ENCODE measurements around the gene PPFIA4.

PPFIA4 gene

GRCh38 chr1:203113308-203113707 lies 87.0 kb downstream of the PPFIA4 start:
- DNase-seq (ENCODE audit: low spot score) = no peak
- TF ChIP-seq CTCF (IDR thresholded peaks at IDR 0.05; ENCODE audit: borderline replicate concordance, control extremely low read depth, extremely low read depth, insufficient read depth, missing control alignments) = no peak
- in situ Hi-C loops (cut with MboI; ENCODE audit: low sequenced_read_pairs, unreplicated experiment) = no loop called here

GRCh38 chr1:203114202-203114601 lies 87.9 kb downstream of the PPFIA4 start:
- in situ Hi-C loops (cut with MboI; ENCODE audit: low sequenced_read_pairs, unreplicated experiment) = no loop called here
- no peak for TF ChIP-seq CTCF (IDR thresholded peaks at IDR 0.05; ENCODE audit: borderline replicate concordance, control extremely low read depth, extremely low read depth, insufficient read depth, missing control alignments)
- DNase-seq (ENCODE audit: low spot score) = no peak

- no peak for DNase-seq (ENCODE audit: low spot score)
- in situ Hi-C loops (cut with MboI; ENCODE audit: low sequenced_read_pairs, unreplicated experiment) = no loop called here
Observed at GRCh38 chr1:203116091-203116820, 90.0 kb downstream of the PPFIA4 start.

GRCh38 chr1:203117611-203118575 lies 91.6 kb downstream of the PPFIA4 start:
- DNase-seq (ENCODE audit: low spot score) = peak; percentile 87
- in situ Hi-C loops (cut with MboI; ENCODE audit: low sequenced_read_pairs, unreplicated experiment) = no loop called here
- TF ChIP-seq CTCF (IDR thresholded peaks at IDR 0.05; ENCODE audit: borderline replicate concordance, control extremely low read depth, extremely low read depth, insufficient read depth, missing control alignments) = peak; percentile 48

More at GRCh38 chr1:203116091-203116820, 90.0 kb downstream of the PPFIA4 start:
- TF ChIP-seq CTCF (IDR thresholded peaks at IDR 0.05; ENCODE audit: borderline replicate concordance, control extremely low read depth, extremely low read depth, insufficient read depth, missing control alignments) = no peak

GRCh38 chr1:203120325-203121153 lies 94.2 kb downstream of the PPFIA4 start:
- in situ Hi-C loops (cut with MboI; ENCODE audit: low sequenced_read_pairs, unreplicated experiment) = no loop called here

More at GRCh38 chr1:203120325-203121153, 94.2 kb downstream of the PPFIA4 start:
- no peak for DNase-seq (ENCODE audit: low spot score)
- no peak for TF ChIP-seq CTCF (IDR thresholded peaks at IDR 0.05; ENCODE audit: borderline replicate concordance, control extremely low read depth, extremely low read depth, insufficient read depth, missing control alignments)

Measured in GM13976 (cell line).